Lung (tissue), 12 donors: ENCODE results near the gene COX6B2. TPM values are rescaled to one million over a fixed set of nuclear protein-coding genes. Genes with fewer than 3 reads are reported as not detected.

Experiments used
- ATAC-seq: fragments of 200-7000 bp; cut with Tn5 transposase; one replicate; pipeline ENCODE4 v1.9.1; 2020; ENCODE audit warnings: moderate number of reproducible peaks; ENCODE audit not compliant: insufficient read depth, low FRiP score
- DNase-seq, 3 donors: peaks; one replicate each; pipeline ENCODE4 v3.0.0-alpha.2; 2013 to 2017
- H3K27ac ChIP-seq, 2 donors: one replicate each; pipeline ENCODE4 v1.5.1; 2013; ENCODE audit warnings: mild to moderate bottlenecking in 2 of 2, moderate library complexity in 2 of 2, control low read depth in 1 of 2, inconsistent platforms in 1 of 2, low read depth in 1 of 2, low read length in 1 of 2
- H3K27me3 ChIP-seq, 3 donors: one replicate each; pipeline ENCODE4 v1.5.1; 2013; ENCODE audit warnings: low read length in 2 of 3; ENCODE audit not compliant: control insufficient read depth in 3 of 3, insufficient read depth in 3 of 3
- H3K36me3 ChIP-seq, 4 donors: one replicate each; pipeline ENCODE4 v1.5.1; 2013; ENCODE audit warnings: low read length in 4 of 4, mild to moderate bottlenecking in 1 of 4, moderate library complexity in 1 of 4; ENCODE audit not compliant: control insufficient read depth in 4 of 4, insufficient read depth in 4 of 4
- H3K4me1 ChIP-seq, 5 donors: one replicate each; pipeline ENCODE4 v1.5.1; 2013; ENCODE audit warnings: low read length in 5 of 5, mild to moderate bottlenecking in 2 of 5, moderate library complexity in 1 of 5; ENCODE audit not compliant: control insufficient read depth in 5 of 5, insufficient read depth in 5 of 5
- H3K4me3 ChIP-seq: one replicate; pipeline ENCODE4 v1.5.1; 2013; ENCODE audit warnings: mild to moderate bottlenecking, control low read depth, moderate library complexity
- H3K9ac ChIP-seq, 2 donors: one replicate each; pipeline ENCODE4 v1.5.1; 2013; ENCODE audit warnings: low read length in 2 of 2, control low read depth in 1 of 2; ENCODE audit not compliant: insufficient read depth in 1 of 2
- H3K9me3 ChIP-seq, 4 donors: one replicate each; pipeline ENCODE4 v1.5.1; 2013; ENCODE audit warnings: low read length in 3 of 4, mild to moderate bottlenecking in 1 of 4, moderate library complexity in 1 of 4; ENCODE audit not compliant: control insufficient read depth in 4 of 4, insufficient read depth in 3 of 4
- CTCF ChIP-seq: IDR thresholded peaks from 2 replicates; pipeline ENCODE4 v1.5.1; 2012; ENCODE audit warnings: mild to moderate bottlenecking; ENCODE audit errors: control extremely low read depth, extremely low read depth
- WGBS, 2 donors: extraction: QIAGEN DNeasy Blood & Tissue Kit; methylation state at CpG; one replicate each; pipeline ENCODE4 v1.1.7; 2013; 5-methylcytosine and 5-hydroxymethylcytosine counted together
- polyA plus RNA-seq, 2 donors: library from polyadenylated mRNA; stranded (reverse); fragments of 200-250 nt; gene quantifications; one replicate each; pipeline ENCODE4 v1.2.1, GENCODE V29; 2013
- total RNA-seq, 2 donors: library from RNA; depleted of rRNA in 1 of 2; stranded (reverse); fragments of >200 nt in 1 of 2; gene quantifications; one replicate each; pipeline ENCODE4 v1.2.1, GENCODE V29; 2014 to 2021
- donor health status: control.
- donor health status: control.
- donor health status: Bipolar disorder and iron deficiency.
- donor health status: healthy.
- donor health status: DM: yes; HTN: yes; CAD: no.

Gene COX6B2
- total and polyA plus RNA-seq, 4 donors: 0.16 to 1.4 (median 0.50) TPM; not detected in 1

- peaks cover 0 to 4% (median 0%) of the 10 kb centered on the region in 4 donors for H3K9me3 ChIP-seq
- no peak for TF ChIP-seq CTCF
- peaks cover 0 to 21% (median 10%) of the 10 kb centered on the region in 5 donors for H3K4me1 ChIP-seq
- H3K4me3 ChIP-seq: no peak overlapping the region
- WGBS, 2 donors: 2 to 3% methylated on average over 32 to 59 of the region's 59 CpGs
- no peak overlapping the region for H3K27ac ChIP-seq
- no peaks in the 10 kb centered on the region for H3K36me3 ChIP-seq
- DNase-seq: peak in 1 of 3 donors; percentile 27
- H3K27me3 ChIP-seq: peaks cover 4 to 31% (median 11%) of the 10 kb centered on the region in 3 donors
- H3K9ac ChIP-seq: no peak overlapping the region
- no peak for ATAC-seq
These were observed 15.3 kb upstream of the COX6B2 start for GRCh38 chr19:55369653-55370304.

GRCh38 chr19:55368701-55369563 lies 14.4 kb upstream of the COX6B2 start:
- no peak overlapping the region for H3K27ac ChIP-seq
- H3K9me3 ChIP-seq: peaks cover 0 to 4% (median 0%) of the 10 kb centered on the region in 4 donors
- peaks cover 4 to 31% (median 11%) of the 10 kb centered on the region in 3 donors for H3K27me3 ChIP-seq
- peaks cover 0 to 15% (median 8%) of the 10 kb centered on the region in 5 donors for H3K4me1 ChIP-seq
- 9 to 20% methylated on average over 32 to 54 of the region's 54 CpGs for WGBS, 2 donors
- TF ChIP-seq CTCF: no peak
- H3K4me3 ChIP-seq: no peak overlapping the region
- ATAC-seq: peak; percentile 41
- no peaks in the 10 kb centered on the region for H3K36me3 ChIP-seq
- no peak for DNase-seq
- no peak overlapping the region for H3K9ac ChIP-seq

GRCh38 chr19:55368106-55368505 lies 13.6 kb upstream of the COX6B2 start:
- ATAC-seq: no peak
- no peaks in the 10 kb centered on the region for H3K36me3 ChIP-seq
- H3K4me1 ChIP-seq: peaks cover 0 to 11% (median 6%) of the 10 kb centered on the region in 5 donors
- H3K9ac ChIP-seq: no peak overlapping the region
- peaks cover 0 to 4% (median 0%) of the 10 kb centered on the region in 4 donors for H3K9me3 ChIP-seq
- no peak overlapping the region for H3K27ac ChIP-seq
- no peak for TF ChIP-seq CTCF
- H3K27me3 ChIP-seq: peaks cover 4 to 31% (median 11%) of the 10 kb centered on the region in 3 donors
- DNase-seq: no peak
- no peak overlapping the region for H3K4me3 ChIP-seq
- 89 to 90% methylated on average over 16 of the region's 16 CpGs for WGBS, 2 donors
